Cardiac septum (tissue), 1 donor: Measurements from ENCODE around the gene VEGFB. TPM values are rescaled to one million over a fixed set of nuclear protein-coding genes. Genes with fewer than 3 reads are reported as not detected.

Experiments
- DNase-seq: peaks from one replicate; pipeline ENCODE4 v3.0.0-alpha.2; 2020; ENCODE audit warnings: low spot score
- intact Hi-C: fragments of 100-400 bp; cut with DNase I; formaldehyde crosslinking; loops from one replicate; pipeline ENCODE4 v1.14.0; 2022
- total RNA-seq: library from RNA; stranded (reverse); fragmentation: NEBNext Ultra II Directional; extraction: Animal tissue kit (Norgen Biotek cat#: 25700); gene quantifications from one replicate; pipeline ENCODE4 v1.2.1, GENCODE V29; 2021
- donor health status: DM: no; HTN: no; CAD: no.

VEGFB gene
- total RNA-seq, 1 donor from 2014 or later, result 261 TPM

GRCh38 chr11:64268025-64268892 lies 33.9 kb downstream of the VEGFB start:
- intact Hi-C loops, result loop anchor here (2.0 to 5.0 kb wide), 2 partner anchors 34 to 63 kb away; partner anchors contain the start of gene CATSPERZ
- DNase-seq, result no peak

GRCh38 chr11:64268893-64269539 lies 34.6 kb downstream of the VEGFB start:
- peak; percentile 84 for DNase-seq
- intact Hi-C loops, result loop anchor here (1.0 to 5.0 kb wide), 4 partner anchors 22 to 64 kb away; partner anchors contain the start of genes CATSPERZ, NUDT22 and TRPT1

DNA sequence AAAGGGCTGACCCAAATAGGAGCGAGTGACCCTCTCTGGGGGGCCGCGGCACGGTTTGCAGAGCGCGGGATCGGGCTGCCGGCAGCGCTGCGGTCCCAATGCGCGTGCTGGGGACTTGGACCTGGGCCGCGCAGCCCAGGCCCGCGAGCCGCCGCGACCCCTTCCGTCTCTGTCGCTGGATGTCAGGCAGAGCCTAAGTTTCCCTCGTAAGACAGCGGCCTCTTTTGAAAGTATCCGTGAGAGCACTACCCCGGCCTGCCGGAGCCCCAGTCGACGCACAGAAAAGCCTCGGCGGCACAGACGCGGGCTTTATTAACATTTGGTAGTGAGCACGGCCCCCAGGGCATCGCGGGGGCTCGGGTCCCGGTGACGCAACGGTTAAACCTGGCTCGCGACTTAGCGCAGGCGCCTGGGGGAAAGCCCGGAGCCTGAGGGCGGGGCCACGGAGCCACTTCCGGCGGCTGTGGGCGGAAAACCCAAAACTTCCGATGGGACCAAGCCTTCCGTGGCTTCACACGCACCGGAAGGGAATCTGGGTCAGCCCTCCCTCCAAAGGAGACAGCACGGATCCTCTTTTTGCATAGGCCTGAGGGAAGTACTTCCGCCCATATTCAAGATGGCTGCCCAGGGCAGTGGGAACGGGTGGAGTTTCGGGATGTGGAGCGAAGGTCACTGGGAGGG lies 35.3 kb downstream of the VEGFB start:
- peak; percentile 99 for DNase-seq
- intact Hi-C loops, result loop anchor here (1.0 to 5.0 kb wide), 5 partner anchors 16 to 65 kb away; partner anchors contain the start of genes CATSPERZ, GPR137, NUDT22 and TRPT1

- DNase-seq, result no peak
- intact Hi-C loops, result no loop called here
Observed at GRCh38 chr11:64275031-64275800, 40.8 kb downstream of the VEGFB start.

- DNase-seq, result no peak
- intact Hi-C loops, result no loop called here
Observed at GRCh38 chr11:64275841-64276240, 41.5 kb downstream of the VEGFB start.

DNA sequence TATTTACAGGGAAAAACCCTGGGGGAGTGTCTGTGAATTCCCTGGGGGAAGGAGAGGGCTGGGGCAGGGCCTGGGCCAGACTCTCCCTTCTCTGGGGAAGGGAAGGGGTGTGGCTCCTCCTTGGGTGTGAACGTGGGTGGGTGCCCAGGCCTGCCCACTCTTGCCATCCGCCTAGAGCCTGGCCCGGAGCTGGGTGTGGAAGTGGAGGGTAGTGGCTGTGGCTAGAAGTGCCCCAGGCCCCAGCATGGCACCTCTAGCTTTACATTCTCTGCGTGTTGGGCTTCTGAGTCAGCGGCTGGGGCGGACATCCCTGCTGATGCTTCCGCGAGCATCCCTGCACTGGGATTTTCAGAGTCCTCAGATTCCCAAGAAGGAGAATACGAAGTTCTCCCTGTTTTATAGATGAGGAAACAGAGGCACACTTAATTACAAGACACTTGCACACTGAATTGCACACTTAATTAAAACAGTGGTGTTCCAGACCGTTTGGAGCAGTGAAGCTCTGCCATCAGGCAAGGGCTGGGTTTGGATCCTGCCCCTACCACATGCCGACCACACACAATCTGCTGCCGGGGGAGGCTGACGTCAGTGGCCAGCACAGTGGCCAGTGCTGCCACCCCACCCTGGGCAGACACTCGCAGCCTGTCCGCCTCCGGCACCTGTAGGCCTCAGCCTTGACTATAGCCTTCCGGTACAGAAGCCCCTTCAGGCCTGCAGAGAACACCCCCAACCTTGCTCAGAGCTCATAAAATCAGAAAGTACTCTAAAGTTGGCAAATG lies 42.5 kb downstream of the VEGFB start:
- intact Hi-C loops, result no loop called here
- no peak for DNase-seq

GRCh38 chr11:64278576-64279190 lies 44.3 kb downstream of the VEGFB start:
- intact Hi-C loops, result no loop called here
- DNase-seq, result no peak

- no peak for DNase-seq
Observed at GRCh38 chr11:64281957-64282770, 47.8 kb downstream of the VEGFB start.

GRCh38 chr11:64283092-64283491 lies 48.7 kb downstream of the VEGFB start:
- intact Hi-C loops, result no loop called here
- DNase-seq, result no peak

More at GRCh38 chr11:64281957-64282770, 47.8 kb downstream of the VEGFB start:
- intact Hi-C loops, result no loop called here

DNA sequence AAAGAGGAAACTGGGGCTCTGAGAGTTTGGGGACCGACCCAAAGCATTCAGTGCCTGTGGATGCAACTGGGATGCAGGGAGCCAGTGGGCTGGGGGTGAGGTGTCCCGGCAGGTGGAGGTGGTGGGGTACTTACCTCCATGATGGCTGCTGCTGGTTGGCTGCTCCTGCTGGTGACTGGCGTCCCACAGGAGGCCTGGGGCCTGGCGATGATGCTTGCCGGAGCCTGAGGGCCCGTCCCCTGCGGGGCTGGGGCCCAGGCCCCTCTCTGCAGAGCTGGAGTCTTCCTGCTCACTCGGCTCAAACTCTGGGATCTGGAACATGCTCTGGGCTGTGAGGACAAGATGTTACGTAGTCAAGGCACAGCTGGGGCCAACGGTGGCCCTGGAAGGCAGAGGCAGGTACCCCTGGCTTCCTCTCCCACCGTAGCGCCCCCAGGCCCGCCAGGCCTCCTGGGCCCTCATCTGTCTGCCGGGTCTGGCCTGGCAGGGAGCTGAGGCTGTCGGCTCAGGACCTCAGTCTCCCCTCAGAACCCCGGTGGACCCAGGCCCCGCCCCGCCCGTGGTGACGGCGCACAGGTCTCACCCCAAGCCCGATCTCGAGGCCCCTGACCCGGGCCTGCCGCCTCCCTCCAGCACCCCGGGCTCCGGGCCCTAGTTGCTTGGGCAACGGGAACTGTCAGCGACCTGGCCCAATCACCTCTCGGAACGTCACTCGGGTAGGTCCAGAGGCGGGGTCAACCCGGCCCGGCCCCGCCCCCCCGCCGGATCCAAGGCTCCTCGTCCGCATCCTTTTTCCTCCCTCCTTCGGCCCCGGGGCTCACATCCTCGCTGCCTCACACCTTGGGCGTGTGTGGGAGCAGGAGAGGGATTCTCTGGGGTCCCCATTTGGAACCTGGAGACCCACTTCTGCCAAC lies 49.9 kb downstream of the VEGFB start, which contains the start of gene BAD:
Gene BAD, minus strand, starts transcription at position 618 of the 914 bp plus-strand sequence. Its CDS starts 297 bp downstream, at position 321.
- peak; percentile 98 for DNase-seq
- intact Hi-C loops, result loop anchor here (2.0 kb wide), 1 partner anchor 20 kb away; the partner anchor contains the start of gene ESRRA

DNA sequence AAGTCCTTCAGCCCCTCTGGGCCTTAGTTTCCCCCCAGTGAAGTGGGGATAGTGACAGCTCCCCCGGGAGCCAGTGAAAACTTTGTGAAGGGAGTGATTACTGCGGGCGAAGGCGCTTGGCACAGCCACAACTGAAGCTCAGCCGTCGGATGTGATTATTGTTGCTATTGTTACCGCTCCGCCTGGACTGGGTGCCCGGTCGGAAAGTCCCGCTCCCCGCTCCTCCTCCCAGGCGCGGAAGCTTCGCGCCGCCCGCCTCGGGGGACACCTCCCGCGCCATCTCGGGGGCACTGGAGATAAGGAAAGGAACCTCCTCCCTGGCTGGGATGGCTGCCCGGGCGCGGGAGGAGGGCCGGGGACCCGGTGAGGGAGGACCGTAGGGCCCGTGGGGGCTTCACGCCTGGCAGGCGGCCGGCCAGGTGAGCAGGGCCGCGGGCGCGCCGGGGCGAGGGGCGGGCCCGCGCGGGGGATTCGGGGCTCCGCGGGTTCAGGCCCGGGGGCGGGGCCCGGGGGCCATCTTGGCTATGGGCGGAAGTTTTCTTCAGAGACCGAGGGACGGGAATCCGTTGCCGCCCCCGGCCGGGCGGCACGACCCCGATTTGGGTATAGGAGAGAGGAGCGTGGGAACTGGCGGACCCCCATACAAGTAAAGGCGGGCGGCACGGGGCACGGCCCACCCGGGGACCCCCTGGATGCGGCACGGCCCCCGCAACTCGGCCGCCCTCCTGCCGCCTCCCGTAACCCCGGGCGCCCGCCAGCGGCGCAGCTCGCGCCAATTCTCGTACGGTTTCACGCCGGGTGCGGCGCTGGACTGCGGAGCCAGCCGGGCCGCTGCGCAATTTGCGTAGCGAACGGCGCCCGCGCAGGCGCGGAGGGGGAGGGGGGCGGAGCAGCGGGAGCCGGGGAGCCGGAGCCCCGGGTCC lies 50.8 kb downstream of the VEGFB start, which contains the start of gene GPR137:
Gene GPR137, plus strand, starts transcription at position 887 of the 923 bp plus-strand sequence. CDS start 677 bp downstream, outside the sequence.
- DNase-seq, result peak; percentile 95
- intact Hi-C loops, result loop anchor here (1.0 to 2.0 kb wide), 2 partner anchors 15 to 20 kb away; partner anchors contain the start of gene ESRRA

DNA sequence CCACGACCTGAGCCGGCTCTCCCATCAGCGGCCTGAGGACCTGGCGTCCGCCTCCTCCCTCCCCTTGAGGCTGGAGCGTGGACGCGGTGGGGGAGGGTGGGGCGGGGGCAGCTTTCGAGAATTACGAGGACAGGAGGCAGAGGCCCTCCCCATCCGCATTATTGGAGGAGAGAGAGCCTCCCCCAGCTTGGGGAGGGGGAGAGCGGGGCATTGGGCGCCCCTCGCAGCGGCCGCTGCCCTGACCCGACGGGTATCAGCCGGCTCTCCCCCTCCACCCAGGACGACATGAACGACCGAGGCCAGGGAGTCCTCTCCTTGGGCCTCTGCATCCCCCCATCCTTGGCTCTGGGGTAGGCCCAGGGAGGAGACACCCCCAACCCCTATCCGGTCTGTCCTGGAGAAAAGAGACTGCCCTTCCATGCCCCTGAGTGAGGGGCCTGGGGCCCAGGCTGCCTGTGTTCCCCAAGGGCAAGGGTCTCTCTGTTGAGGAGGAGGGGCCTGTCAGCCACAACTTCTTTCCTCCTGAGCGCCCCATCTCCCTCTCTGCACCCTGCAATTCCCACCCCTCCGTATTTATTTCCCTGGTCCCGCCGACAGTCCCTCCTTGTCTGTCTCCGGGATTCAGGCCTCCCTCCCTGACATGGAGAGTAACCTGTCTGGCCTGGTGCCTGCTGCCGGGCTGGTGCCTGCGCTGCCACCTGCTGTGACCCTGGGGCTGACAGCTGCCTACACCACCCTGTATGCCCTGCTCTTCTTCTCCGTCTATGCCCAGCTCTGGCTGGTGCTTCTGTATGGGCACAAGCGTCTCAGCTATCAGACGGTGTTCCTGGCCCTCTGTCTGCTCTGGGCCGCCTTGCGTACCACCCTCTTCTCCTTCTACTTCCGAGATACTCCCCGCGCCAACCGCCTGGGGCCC lies 51.8 kb downstream of the VEGFB start:
- intact Hi-C loops, result loop anchor here (1.0 to 2.0 kb wide), 2 partner anchors 16 to 19 kb away; partner anchors contain the start of gene ESRRA
- no peak for DNase-seq

GRCh38 chr11:64286801-64287159 lies 52.4 kb downstream of the VEGFB start:
- DNase-seq, result no peak
- intact Hi-C loops, result no loop called here
